Activated CD4-positive, alpha-beta T cell treated with anti-CD3 and anti-CD28 coated beads, Interleukin-2, amount 10 ng/mL, durations not matched to agents 7 days and 5 days (primary cell): ENCODE data around the gene CDH9. TPM values are rescaled to one million over a fixed set of nuclear protein-coding genes. Genes with fewer than 3 reads are reported as not detected.
"Not testable (repeated sequence)": the region's sequence is repeated elsewhere in the genome, so short reads cannot be mapped to it uniquely, and the experiment has no call there.

Experiments used
- CTCF ChIA-PET: fragments of 350-600 bp; sonication (Branson Sonifier 250); formaldehyde crosslinking; loops from one replicate; lab custom pipeline; 2021; ENCODE audit warnings: antibody characterized with exemption; lab: Charles Lee
- POLR2A ChIA-PET: fragments of 350-600 bp; sonication (Branson Sonifier 250); formaldehyde crosslinking; loops from one replicate; lab custom pipeline; 2021; ENCODE audit warnings: antibody characterized with exemption; lab: Charles Lee
- DNase-seq: peaks from one replicate; pipeline ENCODE4 v3.0.0-alpha.2; 2020
- H3K27ac Mint-ChIP-seq: one replicate; pipeline ENCODE4 v1.8.0; 2021; ENCODE audit warnings: mild to moderate bottlenecking, moderate library complexity, mixed read lengths
- H3K27me3 Mint-ChIP-seq: one replicate; pipeline ENCODE4 v1.8.0; 2021; ENCODE audit warnings: mixed read lengths
- H3K36me3 Mint-ChIP-seq: one replicate; pipeline ENCODE4 v1.8.0; 2021; ENCODE audit warnings: low read depth, mixed read lengths
- H3K4me1 Mint-ChIP-seq: one replicate; pipeline ENCODE4 v1.8.0; 2021; ENCODE audit warnings: mixed read lengths
- H3K4me3 Mint-ChIP-seq: one replicate; pipeline ENCODE4 v1.8.0; 2021; ENCODE audit warnings: mild to moderate bottlenecking, moderate library complexity, mixed read lengths
- H3K9me3 Mint-ChIP-seq: one replicate; pipeline ENCODE4 v1.8.0; 2021; ENCODE audit warnings: mixed read lengths
- total RNA-seq, 2 experiments: library from RNA; stranded (reverse); gene quantifications; one replicate each; pipeline ENCODE4 v1.2.3, GENCODE V29; 2021

The CDH9 gene
- total RNA-seq, 2 experiments from 2014 or later, result not detected

DNA sequence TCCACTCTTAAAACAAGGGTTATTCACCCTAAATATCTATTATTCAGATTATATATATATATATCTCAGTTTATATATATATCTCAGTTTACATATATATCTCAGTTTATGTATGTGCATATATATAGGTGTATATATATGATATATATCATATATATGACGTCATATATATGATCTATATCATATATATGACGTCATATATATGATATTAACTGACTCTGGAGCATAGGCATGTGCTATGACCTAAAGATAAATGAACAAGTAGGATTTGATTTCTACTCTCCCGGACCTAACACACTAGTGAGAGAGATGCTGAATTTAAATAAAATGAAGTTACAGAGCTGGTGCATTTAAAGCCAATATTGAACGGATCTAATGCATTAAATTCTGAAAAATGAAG lies 174.3 kb downstream of the CDH9 start:
- no peak for DNase-seq
- H3K9me3 Mint-ChIP-seq, result peaks cover 4% of the 10 kb centered on the region
- H3K27ac Mint-ChIP-seq, result no peak overlapping the region
- no peaks in the 10 kb centered on the region for H3K36me3 Mint-ChIP-seq
- H3K4me1 Mint-ChIP-seq, result no peaks in the 10 kb centered on the region
- H3K27me3 Mint-ChIP-seq, result no peaks in the 10 kb centered on the region
- ChIA-PET CTCF (no interaction called here), POLR2A (no interaction called here)
- no peak overlapping the region for H3K4me3 Mint-ChIP-seq

DNA sequence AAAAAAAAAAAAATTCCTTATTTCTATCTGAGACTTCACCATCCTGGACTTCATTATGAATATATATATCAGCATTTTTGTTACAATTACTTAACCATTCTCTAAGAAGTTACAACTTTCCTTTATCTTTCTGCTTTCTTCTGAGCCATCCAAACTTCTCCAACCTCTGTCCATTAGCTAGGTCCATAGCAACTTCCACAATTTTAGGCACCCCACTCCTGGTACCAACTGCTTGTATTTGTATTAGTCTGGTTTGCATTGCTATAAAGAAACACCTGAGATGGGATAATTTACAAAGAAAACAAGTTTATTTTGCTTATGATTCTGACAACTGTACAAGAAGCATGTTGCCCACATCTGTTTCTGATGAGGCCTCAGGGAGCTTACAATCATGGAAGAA lies 182.1 kb downstream of the CDH9 start:
- H3K4me3 Mint-ChIP-seq, result no peak overlapping the region
- ChIA-PET POLR2A (no interaction called here), CTCF (no interaction called here)
- no peaks in the 10 kb centered on the region for H3K4me1 Mint-ChIP-seq
- H3K9me3 Mint-ChIP-seq, result peaks cover 24% of the 10 kb centered on the region
- no peak for DNase-seq
- H3K27me3 Mint-ChIP-seq, result no peaks in the 10 kb centered on the region
- no peaks in the 10 kb centered on the region for H3K36me3 Mint-ChIP-seq
- no peak overlapping the region for H3K27ac Mint-ChIP-seq

DNA sequence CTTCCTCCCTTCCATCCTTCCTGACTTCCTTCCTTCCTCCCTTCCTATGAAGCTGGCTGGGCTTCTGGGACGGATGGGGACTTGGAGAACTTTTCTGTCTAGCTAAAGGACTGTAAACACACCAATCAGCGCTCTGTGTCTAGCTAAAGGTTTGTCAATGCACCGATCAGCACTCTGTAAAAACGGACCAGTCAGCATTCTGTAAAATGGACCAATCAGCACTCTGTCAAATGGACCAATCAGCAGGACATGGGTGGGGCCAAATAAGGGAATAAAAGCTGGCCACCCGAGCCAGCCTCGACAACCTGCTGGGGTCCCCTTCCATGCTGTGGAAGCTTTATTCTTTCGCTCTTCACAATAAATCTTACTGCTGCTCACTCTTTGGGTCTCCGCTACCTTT lies 185.9 kb downstream of the CDH9 start:
- H3K27me3 Mint-ChIP-seq, H3K27ac Mint-ChIP-seq, CTCF ChIA-PET, H3K36me3 Mint-ChIP-seq, POLR2A ChIA-PET, DNase-seq, H3K4me3 Mint-ChIP-seq, H3K4me1 Mint-ChIP-seq: not testable (repeated sequence)
- H3K9me3 Mint-ChIP-seq, result peaks cover 21% of the 10 kb centered on the region

DNA sequence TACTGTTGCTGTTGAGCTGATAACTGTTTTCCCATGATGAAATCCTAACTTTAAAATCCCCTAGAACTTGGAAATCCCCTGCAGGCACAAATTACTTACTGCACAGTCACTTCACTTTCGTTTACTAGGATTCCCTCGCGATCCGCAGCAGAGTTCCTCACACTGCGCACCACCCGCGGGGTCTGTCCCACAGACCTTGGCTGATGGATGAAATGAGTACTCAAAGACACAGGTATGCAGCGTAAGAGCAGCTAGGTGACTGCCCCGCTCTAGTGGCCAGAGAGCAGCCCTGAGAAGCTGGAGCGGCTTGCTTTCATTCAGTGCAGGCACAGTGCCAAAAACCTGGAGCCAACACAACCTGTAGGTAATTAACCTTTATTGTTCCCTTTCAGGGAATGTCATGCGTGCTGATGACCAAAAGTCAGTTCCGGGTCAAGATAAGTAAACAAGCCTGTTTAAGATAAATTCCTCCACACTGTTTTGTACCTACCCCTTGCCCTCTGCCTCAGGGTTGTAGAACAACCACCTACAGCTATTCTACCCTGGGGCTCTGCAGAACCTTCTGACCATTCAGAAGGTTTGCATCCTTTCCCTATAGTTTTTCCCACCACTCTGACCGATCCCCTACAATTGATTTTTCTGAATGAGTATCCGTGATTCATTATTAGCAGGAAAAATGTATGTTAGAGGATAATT lies 191.2 kb downstream of the CDH9 start:
- Mint-ChIP-seq H3K4me1 (no peaks in the 10 kb centered on the region), H3K9me3 (peaks cover 16% of the 10 kb centered on the region), H3K4me3 (no peak overlapping the region), H3K36me3 (no peaks in the 10 kb centered on the region), H3K27ac (no peak overlapping the region), H3K27me3 (no peaks in the 10 kb centered on the region)
- ChIA-PET POLR2A (no interaction called here), CTCF (no interaction called here)
- no peak for DNase-seq

DNA sequence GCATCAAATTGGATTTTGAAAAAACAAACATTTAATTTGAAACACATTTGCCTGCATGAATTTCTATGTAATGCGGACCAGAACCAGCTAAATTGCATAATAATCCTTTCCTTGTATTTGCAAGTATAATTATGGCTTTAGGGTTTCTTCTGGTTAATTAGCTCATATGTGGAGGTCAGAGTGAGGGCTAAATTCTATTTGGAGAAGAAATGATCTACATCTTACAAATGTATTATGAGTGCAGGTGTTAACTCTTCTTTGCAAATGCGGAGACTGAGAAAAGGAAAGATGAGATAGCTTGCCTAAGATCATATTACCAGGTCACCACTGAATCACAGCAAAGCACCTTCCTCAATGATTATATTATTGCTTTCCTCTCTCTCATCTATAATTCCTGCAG lies 194.7 kb downstream of the CDH9 start:
- POLR2A ChIA-PET, result no interaction called here
- no peaks in the 10 kb centered on the region for H3K36me3 Mint-ChIP-seq
- H3K9me3 Mint-ChIP-seq, result peaks cover 12% of the 10 kb centered on the region
- H3K27me3 Mint-ChIP-seq, result no peaks in the 10 kb centered on the region
- H3K4me1 Mint-ChIP-seq, result no peaks in the 10 kb centered on the region
- no peak overlapping the region for H3K27ac Mint-ChIP-seq
- H3K4me3 Mint-ChIP-seq, result no peak overlapping the region
- CTCF ChIA-PET, result interaction anchor here (0.7 kb wide), 1 partner anchor 26 kb away, joined by 5 read pairs; no protein-coding TSS in a partner anchor
- no peak for DNase-seq

DNA sequence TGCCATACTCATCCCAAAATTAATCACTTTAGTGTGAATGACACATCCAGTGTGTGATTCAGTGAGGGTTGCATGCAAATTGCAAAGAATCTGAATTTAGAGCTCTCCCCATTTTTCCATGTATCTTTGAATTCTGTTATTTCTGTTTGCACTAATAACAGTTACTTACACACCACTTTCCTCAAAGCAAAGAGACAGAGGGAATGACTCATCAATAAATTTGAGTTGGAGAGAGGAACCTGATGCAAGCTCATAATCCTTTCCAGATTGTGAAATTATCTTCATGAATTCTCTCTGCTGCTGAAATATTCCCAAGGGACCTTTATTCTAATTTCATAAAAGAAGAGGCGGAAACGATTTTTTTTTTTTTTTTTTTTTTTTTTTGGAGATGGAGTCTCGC lies 204.8 kb downstream of the CDH9 start:
- no peak overlapping the region for H3K4me3 Mint-ChIP-seq
- DNase-seq, result no peak
- ChIA-PET CTCF (interaction anchor here (0.6 kb wide), 1 partner anchor 43 kb away, joined by 4 read pairs; no protein-coding TSS in a partner anchor), POLR2A (no interaction called here)
- no peaks in the 10 kb centered on the region for H3K36me3 Mint-ChIP-seq
- no peak overlapping the region for H3K27ac Mint-ChIP-seq
- H3K9me3 Mint-ChIP-seq, result peaks cover 21% of the 10 kb centered on the region
- H3K4me1 Mint-ChIP-seq, result no peaks in the 10 kb centered on the region
- H3K27me3 Mint-ChIP-seq, result no peaks in the 10 kb centered on the region
